Measurements from ENCODE around the gene ALDH3A1.

DNA sequence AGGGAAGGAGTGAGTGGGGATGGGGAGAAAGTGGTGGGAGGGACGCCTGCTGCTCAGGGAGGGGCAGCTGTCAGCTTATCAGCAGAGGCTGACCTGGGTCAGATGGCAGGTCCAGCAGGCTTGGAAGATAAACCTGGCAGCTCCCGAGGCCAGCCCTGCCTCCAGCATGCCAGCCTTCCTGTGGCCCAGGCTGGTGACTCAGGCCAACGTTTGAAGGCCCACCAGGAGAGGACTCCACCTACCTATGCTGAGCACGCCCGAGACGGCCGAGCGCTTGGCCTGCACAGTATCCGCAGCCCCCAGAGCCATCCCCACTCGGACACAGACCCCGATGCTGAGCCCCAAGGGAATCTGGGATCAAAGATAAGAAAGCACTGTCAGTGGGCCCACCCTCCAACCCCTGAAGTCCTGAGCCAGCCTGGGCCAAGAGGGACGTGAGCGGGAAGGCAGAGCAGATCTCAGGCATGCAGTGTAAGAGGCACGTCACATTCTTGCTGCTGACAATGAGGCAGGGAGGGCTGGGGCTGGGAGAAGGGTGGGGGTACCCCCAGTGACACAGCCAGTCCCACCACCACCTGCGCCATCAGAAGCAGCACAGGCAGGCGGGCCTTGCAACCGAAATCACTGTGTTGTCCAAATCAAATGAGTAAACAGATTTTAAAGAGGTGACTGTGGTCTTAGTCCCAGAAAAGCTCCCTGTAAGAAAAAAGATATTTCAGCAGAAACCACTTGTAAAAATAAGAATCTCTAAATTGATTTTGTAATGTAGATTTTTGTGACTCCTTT is 44.1 kb downstream of the ALDH3A1 start:
- TF ChIP-seq JUND (IDR thresholded peaks at IDR 0.05; ENCODE audit: borderline replicate concordance, low read depth, low read length) (no peak), JUND (tag; IDR thresholded peaks at IDR 0.05; ENCODE audit: borderline replicate concordance, low read depth, low read length) (no peak), TEAD4 (IDR thresholded peaks at IDR 0.05; ENCODE audit: low read length) (no peak), TEAD4 (CRISPR knock-in tag; IDR thresholded peaks at IDR 0.05; ENCODE audit: borderline replicate concordance) (no peak), TAF1 (IDR thresholded peaks at IDR 0.05; ENCODE audit: control insufficient read depth, extremely low read depth, insufficient read depth, low read length, severe bottlenecking) (no peak), ZNF124 (CRISPR knock-in tag; IDR thresholded peaks at IDR 0.05) (no peak), GABPB1 (CRISPR knock-in tag; IDR thresholded peaks at IDR 0.05) (no peak), HNRNPLL (IDR thresholded peaks at IDR 0.05; ENCODE audit: low read depth, low read length, poor library complexity, severe bottlenecking) (no peak), FOXJ3 (CRISPR knock-in tag; IDR thresholded peaks at IDR 0.05) (no peak), ZNF140 (CRISPR knock-in tag; IDR thresholded peaks at IDR 0.05) (no peak), SMC3 (conservative IDR thresholded peaks at IDR 0.05; ENCODE audit: insufficient read depth, low read depth, low read length) (no peak)
- TF ChIP-seq, protein P1, sequence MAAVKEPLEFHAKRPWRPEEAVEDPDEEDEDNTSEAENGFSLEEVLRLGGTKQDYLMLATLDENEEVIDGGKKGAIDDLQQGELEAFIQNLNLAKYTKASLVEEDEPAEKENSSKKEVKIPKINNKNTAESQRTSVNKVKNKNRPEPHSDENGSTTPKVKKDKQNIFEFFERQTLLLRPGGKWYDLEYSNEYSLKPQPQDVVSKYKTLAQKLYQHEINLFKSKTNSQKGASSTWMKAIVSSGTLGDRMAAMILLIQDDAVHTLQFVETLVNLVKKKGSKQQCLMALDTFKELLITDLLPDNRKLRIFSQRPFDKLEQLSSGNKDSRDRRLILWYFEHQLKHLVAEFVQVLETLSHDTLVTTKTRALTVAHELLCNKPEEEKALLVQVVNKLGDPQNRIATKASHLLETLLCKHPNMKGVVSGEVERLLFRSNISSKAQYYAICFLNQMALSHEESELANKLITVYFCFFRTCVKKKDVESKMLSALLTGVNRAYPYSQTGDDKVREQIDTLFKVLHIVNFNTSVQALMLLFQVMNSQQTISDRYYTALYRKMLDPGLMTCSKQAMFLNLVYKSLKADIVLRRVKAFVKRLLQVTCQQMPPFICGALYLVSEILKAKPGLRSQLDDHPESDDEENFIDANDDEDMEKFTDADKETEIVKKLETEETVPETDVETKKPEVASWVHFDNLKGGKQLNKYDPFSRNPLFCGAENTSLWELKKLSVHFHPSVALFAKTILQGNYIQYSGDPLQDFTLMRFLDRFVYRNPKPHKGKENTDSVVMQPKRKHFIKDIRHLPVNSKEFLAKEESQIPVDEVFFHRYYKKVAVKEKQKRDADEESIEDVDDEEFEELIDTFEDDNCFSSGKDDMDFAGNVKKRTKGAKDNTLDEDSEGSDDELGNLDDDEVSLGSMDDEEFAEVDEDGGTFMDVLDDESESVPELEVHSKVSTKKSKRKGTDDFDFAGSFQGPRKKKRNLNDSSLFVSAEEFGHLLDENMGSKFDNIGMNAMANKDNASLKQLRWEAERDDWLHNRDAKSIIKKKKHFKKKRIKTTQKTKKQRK (IDR thresholded peaks at IDR 0.05; ENCODE audit: borderline replicate concordance, low read depth, low read length): no peak
- TF ChIP-seq, protein P2, sequence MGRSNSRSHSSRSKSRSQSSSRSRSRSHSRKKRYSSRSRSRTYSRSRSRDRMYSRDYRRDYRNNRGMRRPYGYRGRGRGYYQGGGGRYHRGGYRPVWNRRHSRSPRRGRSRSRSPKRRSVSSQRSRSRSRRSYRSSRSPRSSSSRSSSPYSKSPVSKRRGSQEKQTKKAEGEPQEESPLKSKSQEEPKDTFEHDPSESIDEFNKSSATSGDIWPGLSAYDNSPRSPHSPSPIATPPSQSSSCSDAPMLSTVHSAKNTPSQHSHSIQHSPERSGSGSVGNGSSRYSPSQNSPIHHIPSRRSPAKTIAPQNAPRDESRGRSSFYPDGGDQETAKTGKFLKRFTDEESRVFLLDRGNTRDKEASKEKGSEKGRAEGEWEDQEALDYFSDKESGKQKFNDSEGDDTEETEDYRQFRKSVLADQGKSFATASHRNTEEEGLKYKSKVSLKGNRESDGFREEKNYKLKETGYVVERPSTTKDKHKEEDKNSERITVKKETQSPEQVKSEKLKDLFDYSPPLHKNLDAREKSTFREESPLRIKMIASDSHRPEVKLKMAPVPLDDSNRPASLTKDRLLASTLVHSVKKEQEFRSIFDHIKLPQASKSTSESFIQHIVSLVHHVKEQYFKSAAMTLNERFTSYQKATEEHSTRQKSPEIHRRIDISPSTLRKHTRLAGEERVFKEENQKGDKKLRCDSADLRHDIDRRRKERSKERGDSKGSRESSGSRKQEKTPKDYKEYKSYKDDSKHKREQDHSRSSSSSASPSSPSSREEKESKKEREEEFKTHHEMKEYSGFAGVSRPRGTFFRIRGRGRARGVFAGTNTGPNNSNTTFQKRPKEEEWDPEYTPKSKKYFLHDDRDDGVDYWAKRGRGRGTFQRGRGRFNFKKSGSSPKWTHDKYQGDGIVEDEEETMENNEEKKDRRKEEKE (IDR thresholded peaks at IDR 0.05; ENCODE audit: borderline replicate concordance in 1 of 2, control insufficient read depth in 1 of 2, low read depth in 2 of 2, low read length in 1 of 2): no peak
- TF ChIP-seq, protein P3, sequence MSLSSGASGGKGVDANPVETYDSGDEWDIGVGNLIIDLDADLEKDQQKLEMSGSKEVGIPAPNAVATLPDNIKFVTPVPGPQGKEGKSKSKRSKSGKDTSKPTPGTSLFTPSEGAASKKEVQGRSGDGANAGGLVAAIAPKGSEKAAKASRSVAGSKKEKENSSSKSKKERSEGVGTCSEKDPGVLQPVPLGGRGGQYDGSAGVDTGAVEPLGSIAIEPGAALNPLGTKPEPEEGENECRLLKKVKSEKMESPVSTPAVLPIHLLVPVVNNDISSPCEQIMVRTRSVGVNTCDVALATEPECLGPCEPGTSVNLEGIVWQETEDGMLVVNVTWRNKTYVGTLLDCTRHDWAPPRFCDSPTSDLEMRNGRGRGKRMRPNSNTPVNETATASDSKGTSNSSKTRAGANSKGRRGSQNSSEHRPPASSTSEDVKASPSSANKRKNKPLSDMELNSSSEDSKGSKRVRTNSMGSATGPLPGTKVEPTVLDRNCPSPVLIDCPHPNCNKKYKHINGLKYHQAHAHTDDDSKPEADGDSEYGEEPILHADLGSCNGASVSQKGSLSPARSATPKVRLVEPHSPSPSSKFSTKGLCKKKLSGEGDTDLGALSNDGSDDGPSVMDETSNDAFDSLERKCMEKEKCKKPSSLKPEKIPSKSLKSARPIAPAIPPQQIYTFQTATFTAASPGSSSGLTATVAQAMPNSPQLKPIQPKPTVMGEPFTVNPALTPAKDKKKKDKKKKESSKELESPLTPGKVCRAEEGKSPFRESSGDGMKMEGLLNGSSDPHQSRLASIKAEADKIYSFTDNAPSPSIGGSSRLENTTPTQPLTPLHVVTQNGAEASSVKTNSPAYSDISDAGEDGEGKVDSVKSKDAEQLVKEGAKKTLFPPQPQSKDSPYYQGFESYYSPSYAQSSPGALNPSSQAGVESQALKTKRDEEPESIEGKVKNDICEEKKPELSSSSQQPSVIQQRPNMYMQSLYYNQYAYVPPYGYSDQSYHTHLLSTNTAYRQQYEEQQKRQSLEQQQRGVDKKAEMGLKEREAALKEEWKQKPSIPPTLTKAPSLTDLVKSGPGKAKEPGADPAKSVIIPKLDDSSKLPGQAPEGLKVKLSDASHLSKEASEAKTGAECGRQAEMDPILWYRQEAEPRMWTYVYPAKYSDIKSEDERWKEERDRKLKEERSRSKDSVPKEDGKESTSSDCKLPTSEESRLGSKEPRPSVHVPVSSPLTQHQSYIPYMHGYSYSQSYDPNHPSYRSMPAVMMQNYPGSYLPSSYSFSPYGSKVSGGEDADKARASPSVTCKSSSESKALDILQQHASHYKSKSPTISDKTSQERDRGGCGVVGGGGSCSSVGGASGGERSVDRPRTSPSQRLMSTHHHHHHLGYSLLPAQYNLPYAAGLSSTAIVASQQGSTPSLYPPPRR (CRISPR knock-in tag; IDR thresholded peaks at IDR 0.05; ENCODE audit: borderline replicate concordance): no peak
- TF ChIP-seq, protein P4, sequence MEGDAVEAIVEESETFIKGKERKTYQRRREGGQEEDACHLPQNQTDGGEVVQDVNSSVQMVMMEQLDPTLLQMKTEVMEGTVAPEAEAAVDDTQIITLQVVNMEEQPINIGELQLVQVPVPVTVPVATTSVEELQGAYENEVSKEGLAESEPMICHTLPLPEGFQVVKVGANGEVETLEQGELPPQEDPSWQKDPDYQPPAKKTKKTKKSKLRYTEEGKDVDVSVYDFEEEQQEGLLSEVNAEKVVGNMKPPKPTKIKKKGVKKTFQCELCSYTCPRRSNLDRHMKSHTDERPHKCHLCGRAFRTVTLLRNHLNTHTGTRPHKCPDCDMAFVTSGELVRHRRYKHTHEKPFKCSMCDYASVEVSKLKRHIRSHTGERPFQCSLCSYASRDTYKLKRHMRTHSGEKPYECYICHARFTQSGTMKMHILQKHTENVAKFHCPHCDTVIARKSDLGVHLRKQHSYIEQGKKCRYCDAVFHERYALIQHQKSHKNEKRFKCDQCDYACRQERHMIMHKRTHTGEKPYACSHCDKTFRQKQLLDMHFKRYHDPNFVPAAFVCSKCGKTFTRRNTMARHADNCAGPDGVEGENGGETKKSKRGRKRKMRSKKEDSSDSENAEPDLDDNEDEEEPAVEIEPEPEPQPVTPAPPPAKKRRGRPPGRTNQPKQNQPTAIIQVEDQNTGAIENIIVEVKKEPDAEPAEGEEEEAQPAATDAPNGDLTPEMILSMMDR (IDR thresholded peaks at IDR 0.05 in 2 of 3, conservative IDR thresholded peaks at IDR 0.05 in 1 of 3; ENCODE audit: insufficient read depth in 2 of 3, low read depth in 1 of 3, low read length in 3 of 3): no peak

Measured in K562 (cell line).